Measurements from ENCODE around the gene PFKFB3.

GRCh38 chr10:6255548-6256061 is 52.9 kb downstream of the PFKFB3 start:
- TF ChIP-seq CTCF (IDR thresholded peaks at IDR 0.05) (no peak), EP300 (IDR thresholded peaks at IDR 0.05) (no peak), POLR2A (IDR thresholded peaks at IDR 0.05) (no peak), POLR2AphosphoS5 (IDR thresholded peaks at IDR 0.05) (no peak)

Data from gastroesophageal sphincter (tissue), 3 donors.